Thoracic aorta (tissue), 2 donors: ENCODE measurements around the gene CLASP1. TPM values are rescaled to one million over a fixed set of nuclear protein-coding genes. Genes with fewer than 3 reads are reported as not detected.

Source experiments
- ATAC-seq: fragments of 150-250 bp; one replicate; pipeline ENCODE4 v1.8.0; 2017; ENCODE audit warnings: low read depth; ENCODE audit not compliant: insufficient number of reproducible peaks, low FRiP score
- DNase-seq: peaks from one replicate; pipeline ENCODE4 v3.0.0-alpha.2; 2020; ENCODE audit warnings: low spot score
- H3K27ac ChIP-seq, 2 donors: fragments of 200-600 bp; sonication (generic); 1 replicate in 1 of 2; 2 replicates in 1 of 2; pipeline ENCODE4 v1.5.1; 2016; ENCODE audit warnings: mild to moderate bottlenecking in 2 of 2, moderate library complexity in 2 of 2
- H3K27me3 ChIP-seq: fragments of 200-600 bp; sonication (generic); replicated peaks from 2 replicates; pipeline ENCODE4 v1.6.0; 2016; ENCODE audit warnings: mild to moderate bottlenecking; ENCODE audit not compliant: insufficient read depth
- H3K36me3 ChIP-seq: fragments of 200-600 bp; sonication (generic); one replicate; pipeline ENCODE4 v1.5.1; 2016
- H3K4me1 ChIP-seq, 2 donors: fragments of 200-600 bp; sonication (generic); 1 replicate in 1 of 2; 2 replicates in 1 of 2; pipeline versions ENCODE4 v1.5.1 to v1.6.0; 2016; ENCODE audit warnings: low read depth in 2 of 2, mild to moderate bottlenecking in 1 of 2; ENCODE audit not compliant: control insufficient read depth in 1 of 2
- H3K4me3 ChIP-seq: fragments of 200-600 bp; sonication (generic); 2 replicates; pipeline ENCODE4 v1.5.1; 2016; ENCODE audit warnings: mild to moderate bottlenecking
- H3K9me3 ChIP-seq: fragments of 200-600 bp; sonication (generic); 2 replicates; pipeline ENCODE4 v1.5.1; 2016
- CTCF ChIP-seq: fragments of 200-600 bp; sonication (generic); IDR thresholded peaks from one replicate; pipeline ENCODE4 v1.5.1; 2019; ENCODE audit warnings: antibody characterized with exemption
- total RNA-seq, 2 donors: library from RNA; depleted of rRNA; stranded (reverse); fragments of >200 nt; gene quantifications; one replicate each; pipeline versions ENCODE4 v1.1.0 to v1.2.3, GENCODE V29; 2016

CLASP1 gene
- total RNA-seq, 2 donors from 2014 or later, result 69.7 to 113 TPM

DNA sequence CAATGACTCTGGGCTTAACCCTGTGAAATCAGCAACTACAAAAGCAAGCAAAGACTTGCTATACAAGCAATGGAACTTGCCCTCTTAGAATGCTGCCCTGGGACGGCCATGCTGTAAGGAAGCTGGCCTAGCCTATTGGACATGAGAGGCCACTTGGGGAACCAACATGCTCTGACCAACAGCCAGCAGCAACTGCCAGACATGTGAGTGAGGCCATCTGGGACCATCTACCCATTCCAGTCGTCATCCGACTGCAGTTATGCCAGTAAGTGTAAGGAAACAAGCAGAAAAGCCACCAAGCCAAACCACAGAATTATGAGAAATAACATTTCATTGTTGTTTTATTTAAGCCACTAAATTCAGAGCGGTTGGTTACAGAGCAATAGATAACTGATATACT lies 40.9 kb downstream of the CLASP1 start:
- H3K4me1 ChIP-seq, result peaks cover 13 to 18% of the 10 kb centered on the region in 2 donors

GRCh38 chr2:121605820-121606733 lies 43.2 kb downstream of the CLASP1 start:
- ATAC-seq, result no peak
- H3K4me1 ChIP-seq, result peaks cover 10 to 12% of the 10 kb centered on the region in 2 donors
- no peak for DNase-seq
- H3K36me3 ChIP-seq, result peaks cover 6% of the 10 kb centered on the region
- TF ChIP-seq CTCF, result no peak
- H3K9me3 ChIP-seq, result peaks cover 7% of the 10 kb centered on the region
- H3K4me3 ChIP-seq, result no peak overlapping the region
- no peaks in the 10 kb centered on the region for H3K27me3 ChIP-seq
- no peak overlapping the region for H3K27ac ChIP-seq

More for the DNA sequence above, 40.9 kb downstream of the CLASP1 start:
- Histone ChIP-seq H3K9me3 (peaks cover 7% of the 10 kb centered on the region), H3K4me3 (no peak overlapping the region), H3K27ac (no peak overlapping the region), H3K36me3 (peaks cover 6% of the 10 kb centered on the region), H3K27me3 (no peaks in the 10 kb centered on the region)
- ATAC-seq (no peak), DNase-seq (no peak)
- TF ChIP-seq CTCF, result no peak

GRCh38 chr2:121603185-121603584 lies 46.1 kb downstream of the CLASP1 start:
- ATAC-seq (no peak), DNase-seq (no peak)
- no peaks in the 10 kb centered on the region for H3K9me3 ChIP-seq
- no peak overlapping the region for H3K4me3 ChIP-seq
- no peak overlapping the region for H3K27ac ChIP-seq
- H3K27me3 ChIP-seq, result no peaks in the 10 kb centered on the region
- no peak for TF ChIP-seq CTCF
- H3K36me3 ChIP-seq, result peaks cover 6% of the 10 kb centered on the region
- peaks cover under 1 to 12% of the 10 kb centered on the region in 2 donors for H3K4me1 ChIP-seq

DNA sequence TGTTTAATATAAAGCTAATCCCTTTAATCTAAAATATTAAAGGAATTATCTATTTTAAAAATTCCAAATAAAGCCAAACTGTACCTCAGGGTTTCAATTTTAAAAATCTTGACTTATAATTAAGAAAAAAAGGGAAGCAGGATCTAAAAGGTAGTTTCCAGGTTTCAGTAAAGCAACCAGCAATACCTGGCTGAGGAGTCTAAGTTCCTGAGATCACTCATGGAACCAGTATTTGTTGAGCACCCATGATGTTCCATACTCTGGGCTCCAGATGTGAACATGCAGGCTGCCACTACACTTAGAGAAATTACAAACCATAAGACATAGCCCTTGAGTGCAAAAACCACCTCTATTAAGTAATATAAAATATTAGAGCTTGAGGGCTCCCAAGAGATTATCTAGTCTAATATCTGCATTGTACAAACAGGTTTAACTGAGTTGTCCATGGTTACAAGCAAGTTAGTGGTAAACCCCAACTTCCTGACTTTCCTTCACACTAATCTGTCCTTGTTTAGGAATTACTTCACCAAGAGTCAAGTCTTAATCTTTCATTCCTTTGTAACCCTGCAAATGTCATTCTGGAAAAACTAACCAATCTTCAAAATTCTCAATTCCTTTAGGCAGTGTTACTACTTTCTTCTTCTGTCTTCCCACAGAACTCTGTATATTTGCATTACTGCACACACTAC lies 49.2 kb downstream of the CLASP1 start:
- Histone ChIP-seq H3K36me3 (peaks cover 6% of the 10 kb centered on the region), H3K4me3 (no peak overlapping the region), H3K4me1 (peaks cover 7 to 21% of the 10 kb centered on the region in 2 donors), H3K27me3 (no peaks in the 10 kb centered on the region), H3K27ac (no peak overlapping the region), H3K9me3 (no peaks in the 10 kb centered on the region)
- DNase-seq (no peak), ATAC-seq (no peak)
- TF ChIP-seq CTCF, result no peak

- DNase-seq, result no peak
- TF ChIP-seq CTCF, result no peak
Observed at GRCh38 chr2:121598087-121598486, 51.2 kb downstream of the CLASP1 start.

More at GRCh38 chr2:121598087-121598486, 51.2 kb downstream of the CLASP1 start:
- Histone ChIP-seq H3K36me3 (no peaks in the 10 kb centered on the region), H3K4me3 (no peak overlapping the region), H3K27ac (no peak overlapping the region), H3K27me3 (no peaks in the 10 kb centered on the region), H3K4me1 (peaks cover 7 to 21% of the 10 kb centered on the region in 2 donors), H3K9me3 (no peaks in the 10 kb centered on the region)
- no peak for ATAC-seq
